GM23338 (cell line): ENCODE data around the gene SLC6A8. TPM values are rescaled to one million over a fixed set of nuclear protein-coding genes. Genes with fewer than 3 reads are reported as not detected.

Experiments
- ATAC-seq: fragments of 200-7000 bp; cut with Tn5 transposase; 3 replicates; pipeline ENCODE4 v1.9.1; 2020
- DNase-seq: peaks from one replicate; pipeline ENCODE4 v3.0.0-alpha.2; 2015; ENCODE audit warnings: low spot score
- H2AFZ ChIP-seq: fragments of 200-600 bp; sonication (generic); 2 replicates; pipeline ENCODE4 v1.8.0; 2016; ENCODE audit warnings: antibody characterized with exemption, mild to moderate bottlenecking, moderate library complexity
- H3F3A ChIP-seq: fragments of 200-600 bp; sonication (generic); replicated peaks from 2 replicates; pipeline ENCODE4 v1.8.0; 2017; ENCODE audit warnings: antibody characterized with exemption, mixed run types, low read depth
- H3K27ac ChIP-seq: fragments of 200-600 bp; sonication (generic); 2 replicates; pipeline ENCODE4 v1.6.1; 2016; ENCODE audit warnings: low read depth
- H3K27me3 ChIP-seq: fragments of 200-600 bp; sonication (generic); 2 replicates; pipeline ENCODE4 v1.8.0; 2016; ENCODE audit warnings: mild to moderate bottlenecking, mixed run types, moderate library complexity; ENCODE audit not compliant: insufficient read depth
- H3K36me3 ChIP-seq: fragments of 200-600 bp; sonication (generic); 2 replicates; pipeline ENCODE4 v1.8.0; 2016; ENCODE audit warnings: mild to moderate bottlenecking; ENCODE audit not compliant: insufficient read depth
- H3K4me1 ChIP-seq: fragments of 200-600 bp; sonication (generic); 2 replicates; pipeline ENCODE4 v1.8.0; 2016; ENCODE audit warnings: mild to moderate bottlenecking, moderate library complexity; ENCODE audit not compliant: insufficient read depth
- H3K4me2 ChIP-seq: fragments of 200-600 bp; sonication (generic); 2 replicates; pipeline ENCODE4 v1.7.1; 2017; ENCODE audit warnings: mixed run types
- H3K4me3 ChIP-seq: fragments of 200-600 bp; sonication (generic); 2 replicates; pipeline ENCODE4 v1.6.1; 2016; ENCODE audit warnings: mixed run types
- H3K79me2 ChIP-seq: fragments of 200-600 bp; sonication (generic); replicated peaks from 2 replicates; pipeline ENCODE4 v1.8.0; 2017; ENCODE audit warnings: mild to moderate bottlenecking; ENCODE audit not compliant: insufficient read depth
- H3K9me2 ChIP-seq: fragments of 200-600 bp; sonication (generic); 2 replicates; pipeline ENCODE4 v1.8.0; 2017; ENCODE audit not compliant: insufficient read depth
- H4K20me1 ChIP-seq: fragments of 200-600 bp; sonication (generic); replicated peaks from 2 replicates; pipeline ENCODE4 v1.8.0; 2017; ENCODE audit warnings: mild to moderate bottlenecking; ENCODE audit not compliant: insufficient read depth
- H3K27ac Mint-ChIP-seq: 2 replicates; pipeline ENCODE4 v1.8.0; 2020; ENCODE audit warnings: inconsistent platforms, mild to moderate bottlenecking, moderate library complexity, mixed read lengths
- H3K27me3 Mint-ChIP-seq: 3 replicates; pipeline ENCODE4 v1.8.0; 2022; ENCODE audit warnings: low read depth, mild to moderate bottlenecking, moderate library complexity, mixed read lengths, inconsistent platforms; ENCODE audit not compliant: insufficient read depth, poor library complexity
- H3K36me3 Mint-ChIP-seq: 3 replicates; pipeline ENCODE4 v1.8.0; 2021; ENCODE audit warnings: low read depth, mild to moderate bottlenecking, inconsistent platforms, moderate library complexity, mixed read lengths
- H3K4me1 Mint-ChIP-seq: 3 replicates; pipeline ENCODE4 v1.8.0; 2020; ENCODE audit warnings: mild to moderate bottlenecking, inconsistent platforms, mixed read lengths
- H3K4me3 Mint-ChIP-seq: 3 replicates; pipeline ENCODE4 v1.8.0; 2021; ENCODE audit warnings: moderate library complexity, mild to moderate bottlenecking, inconsistent platforms, mixed read lengths
- H3K9me3 Mint-ChIP-seq: 3 replicates; pipeline ENCODE4 v1.8.0; 2020; ENCODE audit warnings: moderate library complexity, mild to moderate bottlenecking, inconsistent platforms, mixed read lengths
- CREB1 ChIP-seq: fragments of 250-450 bp; sonication (Bioruptor Pico); IDR thresholded peaks from 2 replicates; pipeline ENCODE4 v1.5.0; 2020; ENCODE audit warnings: low read depth, mild to moderate bottlenecking, moderate library complexity
- CTCF ChIP-seq, 2 experiments: fragments of 200-600 bp in 1 of 2; sonication (generic) in 1 of 2; conservative IDR thresholded peaks; 2 replicates each; pipeline versions ENCODE4 v1.5.1 to v1.6.1; 2016 to 2017; ENCODE audit warnings: antibody characterized with exemption in 2 of 2, low read depth in 2 of 2, mild to moderate bottlenecking in 2 of 2, moderate library complexity in 1 of 2
- EZH2 ChIP-seq: fragments of 200-600 bp; sonication (generic); IDR thresholded peaks from one replicate; pipeline ENCODE4 v1.8.0; 2017; ENCODE audit warnings: antibody characterized with exemption, mild to moderate bottlenecking, low read depth; ENCODE audit not compliant: unreplicated experiment
- EZH2phosphoT487 ChIP-seq: fragments of 200-600 bp; sonication (generic); IDR thresholded peaks from one replicate; pipeline ENCODE4 v1.8.1; 2018; ENCODE audit warnings: antibody characterized with exemption; ENCODE audit not compliant: unreplicated experiment
- JUNB ChIP-seq: IDR thresholded peaks from one replicate; pipeline ENCODE4 v1.6.1; 2016; ENCODE audit warnings: antibody characterized with exemption; ENCODE audit not compliant: unreplicated experiment
- NANOG ChIP-seq: IDR thresholded peaks from 2 replicates; pipeline ENCODE4 v1.6.1; 2016; ENCODE audit warnings: antibody characterized with exemption, borderline replicate concordance
- POLR2AphosphoS5 ChIP-seq: IDR thresholded peaks from 2 replicates; pipeline ENCODE4 v1.6.1; 2016; ENCODE audit warnings: antibody characterized with exemption, low read depth
- polyA plus RNA-seq: library from polyadenylated mRNA; unstranded; fragments of >200 nt; fragmentation: Nextera tagmentation; extraction: Ambion mirVana; gene quantifications from 2 replicates; pipeline ENCODE4 v1.2.1, GENCODE V29; 2016
- total RNA-seq: library from RNA; depleted of rRNA; stranded (reverse); fragments of >200 nt; shearing (Covaris generic); gene quantifications from 2 replicates; pipeline ENCODE4 v1.2.3, GENCODE V29; 2014
- TF ChIP-seq, protein P1 (sequence below): IDR thresholded peaks from 2 replicates; pipeline ENCODE4 v1.6.1; 2016; ENCODE audit warnings: antibody characterized with exemption
- TF ChIP-seq, protein P2 (sequence below): IDR thresholded peaks from one replicate; pipeline ENCODE4 v1.6.1; 2018; ENCODE audit warnings: antibody characterized with exemption; ENCODE audit not compliant: unreplicated experiment

SLC6A8 gene
- total and polyA plus RNA-seq, 2 experiments from 2014 or later = 19.5 to 68.6 TPM

GRCh38 chrX:153702336-153703035, 14.8 kb downstream of the SLC6A8 start (continued):
- TF ChIP-seq, protein P1, sequence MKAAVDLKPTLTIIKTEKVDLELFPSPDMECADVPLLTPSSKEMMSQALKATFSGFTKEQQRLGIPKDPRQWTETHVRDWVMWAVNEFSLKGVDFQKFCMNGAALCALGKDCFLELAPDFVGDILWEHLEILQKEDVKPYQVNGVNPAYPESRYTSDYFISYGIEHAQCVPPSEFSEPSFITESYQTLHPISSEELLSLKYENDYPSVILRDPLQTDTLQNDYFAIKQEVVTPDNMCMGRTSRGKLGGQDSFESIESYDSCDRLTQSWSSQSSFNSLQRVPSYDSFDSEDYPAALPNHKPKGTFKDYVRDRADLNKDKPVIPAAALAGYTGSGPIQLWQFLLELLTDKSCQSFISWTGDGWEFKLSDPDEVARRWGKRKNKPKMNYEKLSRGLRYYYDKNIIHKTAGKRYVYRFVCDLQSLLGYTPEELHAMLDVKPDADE = no peak
- TF ChIP-seq POLR2AphosphoS5 = no peak

DNA sequence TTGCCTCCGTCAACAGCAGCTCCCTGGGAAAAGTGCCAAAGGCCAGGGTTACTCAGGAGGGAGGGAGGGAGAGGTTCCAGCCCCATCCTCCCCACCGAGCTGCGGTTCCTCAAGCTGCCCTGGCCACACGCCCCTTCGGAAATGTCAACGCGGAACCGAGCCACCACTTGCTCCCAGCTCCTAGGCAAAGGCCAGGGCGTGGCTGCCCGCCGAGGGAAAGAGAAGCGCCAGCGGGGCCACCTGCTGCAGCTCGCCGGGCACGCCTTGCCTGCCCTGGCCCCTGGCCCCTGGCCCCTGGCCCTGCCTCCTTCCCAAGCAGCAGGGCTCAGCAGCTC, 15.3 kb downstream of the SLC6A8 start:
- H3K9me2 ChIP-seq = no peaks in the 10 kb centered on the region
- no peaks in the 10 kb centered on the region for H3F3A ChIP-seq
- peaks cover 21% of the 10 kb centered on the region for H3K36me3 Mint-ChIP-seq
- TF ChIP-seq JUNB = no peak
- no peak for TF ChIP-seq NANOG
- no peak for TF ChIP-seq CREB1 (CRISPR knock-in tag)
- TF ChIP-seq, protein P2, sequence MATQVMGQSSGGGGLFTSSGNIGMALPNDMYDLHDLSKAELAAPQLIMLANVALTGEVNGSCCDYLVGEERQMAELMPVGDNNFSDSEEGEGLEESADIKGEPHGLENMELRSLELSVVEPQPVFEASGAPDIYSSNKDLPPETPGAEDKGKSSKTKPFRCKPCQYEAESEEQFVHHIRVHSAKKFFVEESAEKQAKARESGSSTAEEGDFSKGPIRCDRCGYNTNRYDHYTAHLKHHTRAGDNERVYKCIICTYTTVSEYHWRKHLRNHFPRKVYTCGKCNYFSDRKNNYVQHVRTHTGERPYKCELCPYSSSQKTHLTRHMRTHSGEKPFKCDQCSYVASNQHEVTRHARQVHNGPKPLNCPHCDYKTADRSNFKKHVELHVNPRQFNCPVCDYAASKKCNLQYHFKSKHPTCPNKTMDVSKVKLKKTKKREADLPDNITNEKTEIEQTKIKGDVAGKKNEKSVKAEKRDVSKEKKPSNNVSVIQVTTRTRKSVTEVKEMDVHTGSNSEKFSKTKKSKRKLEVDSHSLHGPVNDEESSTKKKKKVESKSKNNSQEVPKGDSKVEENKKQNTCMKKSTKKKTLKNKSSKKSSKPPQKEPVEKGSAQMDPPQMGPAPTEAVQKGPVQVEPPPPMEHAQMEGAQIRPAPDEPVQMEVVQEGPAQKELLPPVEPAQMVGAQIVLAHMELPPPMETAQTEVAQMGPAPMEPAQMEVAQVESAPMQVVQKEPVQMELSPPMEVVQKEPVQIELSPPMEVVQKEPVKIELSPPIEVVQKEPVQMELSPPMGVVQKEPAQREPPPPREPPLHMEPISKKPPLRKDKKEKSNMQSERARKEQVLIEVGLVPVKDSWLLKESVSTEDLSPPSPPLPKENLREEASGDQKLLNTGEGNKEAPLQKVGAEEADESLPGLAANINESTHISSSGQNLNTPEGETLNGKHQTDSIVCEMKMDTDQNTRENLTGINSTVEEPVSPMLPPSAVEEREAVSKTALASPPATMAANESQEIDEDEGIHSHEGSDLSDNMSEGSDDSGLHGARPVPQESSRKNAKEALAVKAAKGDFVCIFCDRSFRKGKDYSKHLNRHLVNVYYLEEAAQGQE = no peak
- TF ChIP-seq, protein P1 = no peak
- TF ChIP-seq EZH2 = no peak
- no peak for TF ChIP-seq CTCF (conservative IDR thresholded peaks at IDR 0.05; ENCODE audit: low read depth in 2 of 2)
- no peak for TF ChIP-seq EZH2phosphoT487
- no peak overlapping the region for H2AFZ ChIP-seq
- no peaks in the 10 kb centered on the region for H3K36me3 ChIP-seq
- DNase-seq (no peak), ATAC-seq (no peak)
- H3K27me3 ChIP-seq = no peaks in the 10 kb centered on the region
- no peaks in the 10 kb centered on the region for H3K4me1 ChIP-seq
- no peaks in the 10 kb centered on the region for H3K79me2 ChIP-seq
- H3K27ac Mint-ChIP-seq = no peak overlapping the region
- H3K27me3 Mint-ChIP-seq = peaks cover 8% of the 10 kb centered on the region
- H3K9me3 Mint-ChIP-seq = no peaks in the 10 kb centered on the region; the same call in 2 of the 3 replicates
- no peak overlapping the region for H3K27ac ChIP-seq
- H4K20me1 ChIP-seq = no peaks in the 10 kb centered on the region
- no peak overlapping the region for H3K4me3 Mint-ChIP-seq
- H3K4me2 ChIP-seq = no peak overlapping the region
- no peak overlapping the region for H3K4me3 ChIP-seq
- peaks cover 9% of the 10 kb centered on the region; the same call in 2 of the 3 replicates for H3K4me1 Mint-ChIP-seq
